NCI-H446 (cell line): Measurements from ENCODE around the gene PLOD3.
"Not testable (repeated sequence)": the region's sequence is repeated elsewhere in the genome, so short reads cannot be mapped to it uniquely, and the experiment has no call there.

Experiments
- DNase-seq, 2 experiments: peaks; one replicate each; lab custom pipeline; 2025; lab: John Stamatoyannopoulos, UW

PLOD3 gene

GRCh38 chr7:101212014-101212413, 5.4 kb downstream of the PLOD3 start:
- no peak for DNase-seq

DNA sequence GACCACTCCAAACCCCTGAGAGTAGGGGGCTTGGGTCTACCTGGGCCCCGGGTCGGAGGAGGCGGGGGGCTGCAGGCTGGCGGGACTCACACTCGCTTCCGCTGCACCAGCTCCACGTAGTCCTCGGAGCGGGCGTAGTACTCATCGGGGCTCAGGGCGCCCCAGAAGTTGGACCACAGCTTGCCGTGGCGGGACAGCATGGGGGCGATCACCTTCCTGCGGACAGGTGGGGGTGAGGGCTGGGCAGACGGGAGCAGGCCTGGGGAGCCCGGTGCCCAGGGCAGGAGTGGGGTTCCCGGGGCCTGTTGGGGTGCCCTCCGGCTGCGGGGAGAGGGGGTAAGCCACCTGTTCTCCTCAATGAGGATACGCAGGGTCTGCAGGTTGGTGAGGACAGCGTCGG, 5.9 kb downstream of the PLOD3 start:
- no peak for DNase-seq

GRCh38 chr7:101210143-101210542, 7.2 kb downstream of the PLOD3 start:
- DNase-seq = no peak

- DNase-seq = no peak
Measured at GRCh38 chr7:101208794-101209193, 8.6 kb downstream of the PLOD3 start.

DNA sequence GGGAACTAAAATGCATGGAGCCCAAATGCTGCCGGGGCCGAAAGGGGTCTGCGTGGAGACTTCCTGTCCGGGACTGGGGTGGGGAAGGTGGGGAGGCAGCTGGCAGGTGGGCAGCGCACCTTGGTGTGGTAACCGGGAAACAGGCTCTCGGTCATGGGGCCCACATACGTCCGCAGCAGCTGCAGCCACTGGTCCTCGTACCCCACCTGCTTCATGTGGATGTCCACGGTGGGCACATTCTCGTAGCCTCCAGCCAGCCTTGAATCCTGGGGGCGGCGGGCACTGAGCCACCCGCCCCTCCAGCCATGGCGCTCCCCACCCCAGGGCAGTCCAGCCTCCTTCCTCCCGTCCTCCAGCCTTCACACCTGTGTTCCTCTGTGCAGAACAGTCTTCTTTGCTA, 9.9 kb downstream of the PLOD3 start:
- no peak for DNase-seq

GRCh38 chr7:101206665-101207042, 10.7 kb downstream of the PLOD3 start:
- DNase-seq = no peak

DNA sequence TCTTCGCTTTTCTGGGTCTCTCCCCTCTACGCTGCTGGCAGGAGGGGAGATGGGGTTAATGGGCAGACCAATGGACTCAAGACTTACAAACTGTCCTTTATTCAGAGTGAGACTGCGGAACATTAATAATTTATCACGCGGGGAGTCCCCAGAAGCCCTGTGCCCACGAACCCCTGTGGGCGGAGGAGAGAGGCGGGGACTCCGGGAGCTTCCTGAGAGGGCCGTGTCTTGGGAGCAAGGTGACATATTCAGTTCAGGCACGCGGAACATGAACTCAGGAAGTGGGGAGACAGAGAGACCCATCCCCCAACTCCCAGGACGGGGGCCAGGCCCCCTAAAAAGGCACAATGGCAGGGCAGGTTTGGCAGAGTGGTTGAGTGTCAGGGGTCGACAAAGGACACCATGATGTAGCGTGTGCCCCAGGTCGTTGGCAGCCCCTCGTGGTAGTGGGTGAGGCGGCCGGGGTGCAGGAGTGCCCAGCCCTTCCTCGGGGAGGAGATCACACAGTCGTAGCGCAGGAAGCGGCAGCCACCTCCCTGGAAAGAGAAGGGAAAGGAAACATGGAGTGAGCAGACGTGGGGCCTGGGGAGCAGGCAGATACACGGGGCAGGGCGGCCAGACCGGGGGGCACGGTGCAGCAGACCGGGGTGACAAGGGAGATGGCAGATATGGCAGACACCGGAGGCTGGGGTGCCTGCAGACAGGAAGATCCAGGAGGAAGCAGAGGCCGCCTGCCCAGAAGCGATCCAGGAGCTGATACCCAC, 11.3 kb downstream of the PLOD3 start:
- no peak for DNase-seq

DNA sequence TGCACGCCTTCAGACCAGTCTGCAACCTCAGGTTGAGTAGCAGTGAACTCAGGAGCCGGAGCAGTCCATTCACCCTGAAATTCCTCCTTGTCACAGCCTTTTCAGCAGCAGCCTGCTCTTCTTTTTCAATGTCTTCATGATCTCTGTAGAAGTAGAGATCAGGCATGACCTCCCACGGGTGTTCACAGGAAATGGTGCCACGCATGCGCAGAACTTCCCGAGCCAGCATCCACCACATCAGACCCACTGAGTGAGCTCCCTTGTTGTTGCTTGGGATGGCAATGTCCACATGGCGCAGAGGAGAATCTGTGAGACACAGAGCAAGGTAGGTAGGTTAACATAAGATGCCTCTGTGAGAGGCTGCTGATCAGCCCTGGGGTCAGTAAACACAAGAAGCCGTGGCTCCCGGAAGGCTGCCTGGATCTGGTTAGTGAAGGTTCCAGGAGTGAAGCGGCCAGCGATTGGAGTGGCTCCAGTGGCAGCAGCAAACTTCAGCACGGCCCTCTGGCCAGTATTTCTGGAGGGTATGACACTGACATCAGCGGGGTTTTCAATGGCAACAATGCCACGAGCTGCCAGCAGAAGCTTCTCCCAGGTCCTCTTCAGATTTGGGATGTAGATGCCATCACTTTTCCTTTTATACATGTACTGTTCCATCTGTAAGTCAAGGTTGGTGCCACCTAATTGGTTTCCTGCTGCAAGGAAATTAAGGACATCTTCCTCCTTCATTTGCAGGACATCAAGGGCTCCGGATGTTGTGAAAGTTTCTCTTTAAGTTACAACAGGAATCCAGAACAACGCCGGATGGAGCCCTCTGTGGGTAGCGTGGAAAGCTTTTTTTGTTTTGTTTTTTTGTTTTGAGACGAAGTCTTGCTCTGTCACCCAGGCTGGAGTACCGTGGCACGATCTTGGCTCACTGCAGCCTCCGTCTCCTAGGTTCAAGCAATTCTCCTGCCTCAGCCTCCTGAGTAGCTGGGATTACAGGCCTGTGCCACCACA, 13.3 kb downstream of the PLOD3 start:
- DNase-seq = not testable (repeated sequence)

DNA sequence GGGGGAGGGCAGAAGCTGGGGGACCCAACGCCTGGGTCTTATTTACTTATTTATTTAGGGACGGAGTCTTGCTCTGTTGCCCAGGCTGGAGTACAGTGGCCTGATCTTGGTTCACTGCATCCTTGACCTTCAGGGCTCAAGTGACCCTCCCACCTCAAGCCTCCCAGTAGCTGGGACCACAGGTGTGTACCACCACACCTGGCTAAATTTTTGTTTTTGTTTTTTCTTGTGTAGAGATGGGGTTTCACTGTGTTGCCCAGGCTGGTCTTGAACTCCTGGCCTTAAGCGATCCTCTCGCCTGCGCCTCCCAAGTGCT, 14.8 kb downstream of the PLOD3 start:
- DNase-seq = no peak

DNA sequence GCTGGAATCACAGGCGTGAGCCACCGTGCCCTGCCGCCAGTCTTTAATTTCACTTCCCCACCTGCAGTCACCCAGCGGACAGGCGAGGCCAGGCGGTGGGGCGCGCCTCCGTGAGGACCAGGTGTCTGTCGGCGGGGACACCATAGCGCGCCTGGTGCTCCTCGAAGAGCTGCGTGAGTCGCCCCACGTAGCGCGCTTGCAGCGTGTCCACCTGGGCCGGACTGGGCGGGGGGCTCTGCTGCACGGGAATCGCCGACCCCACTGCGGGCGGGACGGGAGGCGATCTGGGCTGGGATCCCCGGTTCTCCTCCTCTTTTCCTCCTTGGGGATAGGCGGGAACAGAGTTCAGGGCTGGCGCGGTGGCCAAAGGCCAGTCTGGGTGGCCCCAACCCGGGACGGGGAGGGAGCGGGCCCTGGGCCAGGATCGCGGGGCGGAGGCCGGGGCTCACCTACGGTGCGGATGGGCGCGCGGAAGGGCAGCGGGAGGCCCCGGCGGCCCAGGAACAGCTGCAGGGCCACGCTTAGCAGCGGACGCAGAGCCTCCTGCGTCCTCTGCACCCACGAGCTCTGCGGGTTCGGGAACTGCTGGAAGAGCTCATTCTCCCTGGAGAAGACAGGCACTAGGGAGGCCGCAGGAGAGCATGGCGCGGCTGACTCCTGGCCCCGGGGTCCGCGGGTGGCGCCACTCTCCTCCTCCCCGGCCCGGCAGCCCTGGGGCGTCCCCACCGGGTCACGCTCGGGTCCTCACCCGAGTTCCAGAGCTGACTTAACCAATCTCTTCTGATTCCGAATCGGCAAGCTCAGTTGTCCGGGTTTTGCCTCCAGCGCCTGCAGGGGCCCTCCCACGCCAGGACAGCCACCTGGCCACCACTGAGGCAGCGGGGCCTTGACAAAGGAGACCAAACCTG, 15.4 kb downstream of the PLOD3 start:
- no peak for DNase-seq

DNA sequence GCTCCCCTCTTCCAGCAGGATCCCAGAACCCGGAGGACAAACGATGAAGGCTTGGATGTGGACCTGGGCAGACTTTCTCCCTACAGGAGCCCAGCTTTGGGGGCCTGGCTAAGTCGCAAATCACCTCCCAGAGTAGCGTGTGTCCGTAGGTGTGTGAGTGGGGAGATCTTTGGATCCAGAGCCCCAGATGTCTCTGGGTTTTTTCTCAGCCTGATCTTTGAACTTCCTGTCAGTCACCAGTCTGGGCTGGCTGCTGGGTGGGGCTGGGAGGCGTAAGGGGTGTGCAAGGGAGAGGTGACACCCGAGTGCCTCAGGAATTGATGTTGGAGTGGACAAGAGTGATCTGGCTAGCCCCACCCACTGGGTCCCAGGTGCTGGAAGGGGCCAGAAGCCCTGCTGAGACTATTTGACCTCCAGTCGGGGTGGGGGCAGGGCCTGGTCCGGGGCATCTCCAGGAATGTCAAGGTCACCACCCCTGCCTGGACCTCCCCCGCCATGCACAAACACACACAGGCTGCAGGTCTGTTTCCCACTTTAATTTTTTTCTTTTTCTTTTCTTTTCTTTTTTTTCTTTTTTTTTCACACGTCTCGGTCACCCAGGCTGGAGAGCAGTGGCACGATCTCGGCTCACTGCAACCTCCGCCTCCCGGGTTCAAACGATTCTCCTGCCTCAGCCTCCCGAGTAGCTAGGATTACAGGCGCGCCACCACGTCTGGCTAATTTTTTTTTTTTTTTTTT, 16.4 kb downstream of the PLOD3 start, which contains the start of gene MOGAT3:
TSS of gene MOGAT3 (minus strand) at position 175 of the 738 bp plus-strand sequence. CDS start 182 bp downstream, outside the sequence.
- no peak for DNase-seq

DNA sequence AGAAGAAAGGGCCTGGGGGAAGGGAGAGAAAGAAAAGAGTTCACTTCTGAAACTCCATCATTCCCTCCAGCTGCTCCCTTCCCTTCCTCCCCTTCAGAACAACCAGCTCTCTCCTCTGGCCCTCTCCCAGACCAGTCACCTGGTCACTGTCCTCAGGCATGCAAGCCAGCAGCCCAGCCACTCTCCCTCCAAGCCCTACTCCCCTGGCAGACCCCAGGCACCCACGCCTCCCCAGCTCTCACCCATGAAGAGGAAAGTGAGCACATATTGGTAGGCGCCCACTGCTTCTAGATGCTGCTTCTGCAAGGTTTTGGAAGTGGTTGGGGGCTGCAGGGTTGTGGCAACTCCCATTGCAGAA, 16.9 kb downstream of the PLOD3 start:
- DNase-seq = no peak

GRCh38 chr7:101199522-101199921, 17.9 kb downstream of the PLOD3 start:
- DNase-seq = not testable (repeated sequence)

DNA sequence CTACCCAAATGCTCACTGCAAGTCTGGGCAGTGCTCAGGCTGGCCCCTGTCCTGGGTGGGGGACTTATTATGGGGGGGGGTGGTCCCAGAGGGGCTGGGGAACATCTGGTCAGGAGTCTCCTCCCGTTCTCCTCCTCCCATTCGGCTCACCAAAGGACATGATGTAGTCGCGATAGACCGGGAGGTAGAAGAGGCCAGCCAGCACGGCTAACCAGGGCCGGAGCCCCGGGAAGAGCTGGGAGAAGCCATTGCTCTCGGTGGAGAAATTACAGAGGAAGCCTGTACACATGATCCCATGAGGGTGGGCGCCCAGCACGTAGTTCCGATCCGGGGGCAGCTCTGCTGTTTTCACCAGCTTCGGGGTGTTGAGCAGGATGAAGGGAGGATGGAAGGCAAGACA, 18.9 kb downstream of the PLOD3 start:
- DNase-seq = no peak

DNA sequence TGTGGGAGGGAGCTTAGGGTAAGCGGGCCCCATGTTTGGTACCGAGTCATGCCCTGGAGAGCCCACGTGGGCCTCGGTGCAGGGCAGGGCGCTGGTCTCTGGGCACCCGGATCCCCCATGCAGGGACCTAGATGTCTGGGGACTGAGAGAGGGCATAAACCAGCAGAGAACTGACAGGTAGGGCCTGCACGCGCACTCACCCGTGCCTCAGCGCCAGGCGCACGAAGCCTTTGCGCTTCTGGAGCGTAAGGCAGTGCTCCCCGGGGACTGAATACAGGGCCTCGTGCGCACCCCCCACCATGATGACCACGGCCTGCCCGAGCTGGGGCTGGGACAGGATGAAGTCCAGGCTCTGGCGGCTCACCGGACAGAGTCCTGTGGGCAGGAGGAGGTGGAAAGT, 19.4 kb downstream of the PLOD3 start:
- DNase-seq = no peak

GRCh38 chr7:101195884-101196283, 21.5 kb downstream of the PLOD3 start:
- no peak for DNase-seq

DNA sequence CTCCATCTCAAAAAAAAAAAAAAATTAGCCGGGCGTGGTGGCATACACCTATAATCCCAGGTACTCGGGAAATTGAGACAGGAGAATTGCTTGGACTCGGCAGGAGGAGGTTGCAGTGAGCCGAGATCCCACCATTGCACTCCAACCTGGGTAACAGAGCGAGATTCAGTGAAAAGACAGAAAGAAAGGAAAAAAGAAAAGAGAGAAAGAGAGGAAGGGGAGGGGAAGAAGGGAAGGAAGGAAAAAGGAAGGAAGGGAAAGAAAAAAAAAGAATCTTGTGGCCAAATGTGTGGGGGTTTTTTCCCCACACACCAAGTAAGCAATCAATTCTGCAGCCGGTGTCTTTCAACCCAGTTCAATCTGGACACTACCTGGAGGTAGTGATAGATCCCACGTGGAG, 28.3 kb downstream of the PLOD3 start:
- no peak for DNase-seq

- DNase-seq = no peak
Measured at GRCh38 chr7:101186844-101187428, 30.4 kb downstream of the PLOD3 start.

DNA sequence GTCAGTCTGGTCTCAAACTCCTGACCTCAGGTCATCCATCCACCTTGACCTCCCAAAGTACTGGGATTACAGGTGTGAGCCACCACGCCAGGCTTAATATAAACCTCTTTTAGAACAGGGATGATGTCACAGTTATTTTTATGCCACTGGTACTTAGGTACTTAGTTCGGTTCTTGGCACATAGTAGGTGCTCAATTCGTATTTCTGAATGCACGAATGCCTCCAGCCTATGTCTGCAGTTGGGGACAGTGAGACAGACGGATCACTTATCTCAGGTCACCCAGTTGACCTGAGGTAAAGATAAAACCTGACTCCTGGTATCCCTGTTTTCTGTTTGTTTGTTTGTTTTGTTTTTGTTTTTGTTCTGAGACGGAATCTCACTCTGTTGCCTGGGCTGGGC, 31.2 kb downstream of the PLOD3 start:
- no peak for DNase-seq

DNA sequence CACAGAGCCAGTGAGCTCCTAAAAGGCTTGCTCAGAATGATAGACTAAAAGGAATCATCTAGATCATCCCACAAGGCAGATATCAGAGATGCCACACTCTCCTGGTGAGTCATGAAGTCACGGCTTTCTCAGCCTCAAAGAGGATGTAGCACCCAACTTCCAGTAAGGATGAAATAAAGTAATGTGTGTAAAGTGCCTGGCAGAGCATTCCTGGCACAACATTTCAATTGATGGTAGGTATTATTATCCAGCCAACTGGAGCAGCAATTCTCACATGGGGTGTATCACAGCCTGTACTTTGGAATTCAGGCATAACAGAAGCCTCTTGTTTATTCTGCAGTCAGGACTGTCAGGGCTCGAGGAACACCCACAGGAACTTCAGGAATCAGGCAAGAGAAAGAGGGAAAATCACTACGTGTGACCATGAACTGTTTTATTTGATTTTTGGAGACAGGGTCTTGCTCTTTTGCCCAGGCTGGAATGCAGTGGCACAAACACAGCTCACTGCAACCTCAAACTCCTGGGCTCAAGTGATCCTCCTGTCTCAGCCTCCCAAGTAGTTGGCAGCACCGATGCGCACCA, 32.0 kb downstream of the PLOD3 start:
- no peak for DNase-seq
